Measurements from ENCODE around the gene GNAQ. TPM values are rescaled to one million over a fixed set of nuclear protein-coding genes. Genes with fewer than 3 reads are reported as not detected.
"Not testable (repeated sequence)": the region's sequence is repeated elsewhere in the genome, so short reads cannot be mapped to it uniquely, and the experiment has no call there.

The GNAQ gene
- total RNA-seq, 4 donors from 2014 or later: 40.8 to 54.7 (median 53.8) TPM

DNA sequence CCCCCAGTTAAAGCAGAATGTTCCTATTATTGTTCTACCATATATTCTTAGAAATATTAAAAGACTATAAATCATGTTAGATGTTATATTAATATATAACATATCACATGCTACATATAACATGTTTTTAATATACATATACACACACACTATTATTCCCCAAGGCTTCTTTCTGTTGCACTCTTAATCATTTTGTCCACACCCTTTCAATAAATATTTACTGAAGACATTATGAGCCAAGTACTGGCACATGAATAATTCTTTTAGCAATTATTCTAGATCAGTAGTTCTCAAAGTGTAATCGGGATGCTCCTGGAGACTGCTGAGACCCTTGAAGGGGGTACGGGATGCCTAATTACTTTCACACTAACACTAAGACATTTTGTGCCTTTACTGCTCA lies 143.9 kb downstream of the GNAQ start:
- TF ChIP-seq, protein P1, sequence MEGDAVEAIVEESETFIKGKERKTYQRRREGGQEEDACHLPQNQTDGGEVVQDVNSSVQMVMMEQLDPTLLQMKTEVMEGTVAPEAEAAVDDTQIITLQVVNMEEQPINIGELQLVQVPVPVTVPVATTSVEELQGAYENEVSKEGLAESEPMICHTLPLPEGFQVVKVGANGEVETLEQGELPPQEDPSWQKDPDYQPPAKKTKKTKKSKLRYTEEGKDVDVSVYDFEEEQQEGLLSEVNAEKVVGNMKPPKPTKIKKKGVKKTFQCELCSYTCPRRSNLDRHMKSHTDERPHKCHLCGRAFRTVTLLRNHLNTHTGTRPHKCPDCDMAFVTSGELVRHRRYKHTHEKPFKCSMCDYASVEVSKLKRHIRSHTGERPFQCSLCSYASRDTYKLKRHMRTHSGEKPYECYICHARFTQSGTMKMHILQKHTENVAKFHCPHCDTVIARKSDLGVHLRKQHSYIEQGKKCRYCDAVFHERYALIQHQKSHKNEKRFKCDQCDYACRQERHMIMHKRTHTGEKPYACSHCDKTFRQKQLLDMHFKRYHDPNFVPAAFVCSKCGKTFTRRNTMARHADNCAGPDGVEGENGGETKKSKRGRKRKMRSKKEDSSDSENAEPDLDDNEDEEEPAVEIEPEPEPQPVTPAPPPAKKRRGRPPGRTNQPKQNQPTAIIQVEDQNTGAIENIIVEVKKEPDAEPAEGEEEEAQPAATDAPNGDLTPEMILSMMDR (IDR thresholded peaks at IDR 0.05): no peak
- DNase-seq (ENCODE audit: low spot score) (no peak), ATAC-seq (ENCODE audit: low FRiP score) (no peak)

- no peak for DNase-seq (ENCODE audit: low spot score)
- ATAC-seq (ENCODE audit: low FRiP score): no peak
- TF ChIP-seq, protein P1 (IDR thresholded peaks at IDR 0.05): no peak
These were observed 146.4 kb downstream of the GNAQ start for GRCh38 chr9:77885104-77885672.

DNA sequence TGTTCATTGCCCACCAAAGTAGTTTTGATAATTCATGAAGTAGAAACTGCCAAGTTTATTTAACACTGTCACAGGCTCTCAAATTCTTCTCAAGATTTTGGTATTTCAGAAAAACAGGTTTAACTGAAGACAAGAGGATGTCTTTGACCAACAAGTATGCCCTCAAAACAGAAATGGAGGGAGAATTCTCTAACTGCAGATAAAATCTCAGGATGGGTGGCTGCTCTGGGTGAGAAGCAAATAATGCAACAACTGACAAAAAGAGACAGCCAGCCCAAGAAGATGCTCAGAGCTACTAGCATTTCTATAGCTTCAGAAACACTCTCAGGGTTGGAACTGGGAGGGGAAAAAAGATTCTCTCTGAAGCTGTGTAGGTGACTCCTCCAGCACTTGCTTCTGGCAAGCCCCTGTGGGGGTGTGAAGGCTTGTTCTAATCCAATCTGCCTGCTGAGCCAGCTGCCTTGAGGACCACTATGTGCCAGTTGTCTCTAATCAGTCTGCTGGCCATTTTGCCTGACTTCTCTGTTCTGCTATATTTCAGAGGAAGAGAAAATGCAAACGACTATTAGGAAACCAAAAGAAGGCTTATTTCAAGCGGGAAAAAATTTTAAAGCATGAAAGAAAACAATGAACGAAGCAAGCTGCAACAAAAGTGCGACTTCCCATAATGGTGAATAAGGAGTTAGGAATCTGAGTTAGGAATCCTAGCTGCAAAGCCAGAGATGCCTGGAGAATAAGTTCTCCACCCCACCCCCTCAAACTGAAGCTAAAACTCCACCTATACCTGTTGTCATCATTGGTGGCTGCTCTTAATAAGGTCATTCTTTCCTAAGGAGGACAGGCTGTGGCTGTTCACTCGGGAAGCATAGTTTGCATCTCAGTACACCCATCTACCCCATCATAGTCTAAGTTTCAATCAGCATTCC lies 147.5 kb downstream of the GNAQ start:
- TF ChIP-seq, protein P1 (IDR thresholded peaks at IDR 0.05): no peak
- no peak for DNase-seq (ENCODE audit: low spot score)
- ATAC-seq (ENCODE audit: low FRiP score): peak; percentile 38

DNA sequence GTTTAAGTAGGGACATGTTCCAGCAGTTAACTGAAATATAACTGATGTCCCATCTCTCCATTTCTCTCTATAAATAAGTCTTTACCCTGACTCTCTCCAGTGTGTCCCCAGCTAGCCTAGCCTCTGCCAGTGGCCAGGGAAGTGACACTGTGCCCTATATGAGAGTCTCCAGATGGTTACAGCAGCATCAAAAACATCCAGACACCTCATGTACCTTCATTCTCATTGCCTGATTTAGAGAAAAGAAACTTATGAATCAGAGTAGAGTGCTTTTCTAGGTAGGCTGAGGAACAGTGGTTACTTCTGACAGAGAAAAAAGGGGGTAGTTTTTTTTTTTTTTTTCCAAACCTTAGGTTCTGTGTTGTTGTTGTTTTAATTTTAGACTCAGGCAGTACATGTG lies 148.5 kb downstream of the GNAQ start:
- no peak for ATAC-seq (ENCODE audit: low FRiP score)
- TF ChIP-seq, protein P1 (IDR thresholded peaks at IDR 0.05): no peak
- no peak for DNase-seq (ENCODE audit: low spot score)

- DNase-seq (ENCODE audit: low spot score) (no peak), ATAC-seq (ENCODE audit: low FRiP score) (no peak)
- TF ChIP-seq, protein P1 (IDR thresholded peaks at IDR 0.05): no peak
These were observed 149.3 kb downstream of the GNAQ start for GRCh38 chr9:77882294-77882693.

- not testable (repeated sequence) for DNase-seq (ENCODE audit: low spot score); ATAC-seq (ENCODE audit: low FRiP score)
These were observed 150.0 kb downstream of the GNAQ start for GRCh38 chr9:77881634-77882033.

- DNase-seq (ENCODE audit: low spot score) (no peak), ATAC-seq (ENCODE audit: low FRiP score) (no peak)
- TF ChIP-seq, protein P1 (IDR thresholded peaks at IDR 0.05): no peak
These were observed 150.5 kb downstream of the GNAQ start for GRCh38 chr9:77881111-77881510.

Measured in omental fat pad (tissue), 4 donors.